Neural cell (in vitro differentiated cells): ENCODE data around the gene FCRLA. TPM values are rescaled to one million over a fixed set of nuclear protein-coding genes. Genes with fewer than 3 reads are reported as not detected.

Experiments
- H2AFZ ChIP-seq: fragments of 200-600, 300-800 bp; sonication (generic), shearing (Covaris generic); 2 replicates; pipeline ENCODE4 v1.6.0; 2014; ENCODE audit warnings: low read depth, mild to moderate bottlenecking, antibody characterized with exemption, low read length, moderate library complexity
- H3F3A ChIP-seq: fragments of 200-600 bp; shearing (Covaris generic); 2 replicates; pipeline ENCODE4 v1.6.1; 2016; ENCODE audit warnings: mild to moderate bottlenecking, moderate library complexity, mixed read lengths, antibody characterized with exemption, low read length; ENCODE audit not compliant: insufficient read depth, poor library complexity, severe bottlenecking
- H3K27ac ChIP-seq: fragments of 200-600, 300-800 bp; sonication (generic), shearing (Covaris generic); 2 replicates; pipeline ENCODE4 v1.5.1; 2014; ENCODE audit warnings: mild to moderate bottlenecking, low read length, moderate library complexity
- H3K27me3 ChIP-seq: fragments of 300-800, 200-600 bp; sonication (generic), shearing (Covaris generic); 2 replicates; pipeline ENCODE4 v1.6.0; 2014; ENCODE audit warnings: mild to moderate bottlenecking, low read depth, low read length, moderate library complexity; ENCODE audit not compliant: insufficient read depth
- H3K36me3 ChIP-seq: fragments of 300-800, 200-600 bp; sonication (generic), shearing (Covaris generic); 2 replicates; pipeline ENCODE4 v1.5.1; 2014; ENCODE audit warnings: mild to moderate bottlenecking, antibody characterized with exemption, low read length, moderate library complexity; ENCODE audit not compliant: insufficient read depth
- H3K4me2 ChIP-seq: fragments of 300-800, 200-600 bp; sonication (generic), shearing (Covaris generic); 2 replicates; pipeline ENCODE4 v1.6.0; 2014; ENCODE audit warnings: mild to moderate bottlenecking, low read length
- H3K4me3 ChIP-seq: fragments of 300-800, 200-600 bp; sonication (generic), shearing (Covaris generic); 2 replicates; pipeline ENCODE4 v1.5.1; 2014; ENCODE audit warnings: mild to moderate bottlenecking, low read length, moderate library complexity
- H3K79me2 ChIP-seq: fragments of 200-600 bp; shearing (Covaris generic); replicated peaks from 2 replicates; pipeline ENCODE4 v1.6.0; 2014; ENCODE audit warnings: mild to moderate bottlenecking, low read length, moderate library complexity; ENCODE audit not compliant: insufficient read depth
- H3K9ac ChIP-seq: fragments of 300-800, 200-600 bp; sonication (generic), shearing (Covaris generic); 2 replicates; pipeline ENCODE4 v1.6.1; 2016; ENCODE audit warnings: mild to moderate bottlenecking, low read length, mixed read lengths
- H3K9me2 ChIP-seq: fragments of 200-600 bp; shearing (Covaris generic); 2 replicates; pipeline ENCODE4 v1.6.1; 2016; ENCODE audit warnings: mild to moderate bottlenecking, low read length, mixed read lengths; ENCODE audit not compliant: insufficient read depth
- H3K9me3 ChIP-seq: fragments of 200-600, 300-800 bp; sonication (generic), shearing (Covaris generic); 2 replicates; pipeline ENCODE4 v1.6.1; 2016; ENCODE audit warnings: mild to moderate bottlenecking, mixed run types, low read length, moderate library complexity, mixed read lengths
- H4K20me1 ChIP-seq: fragments of 200-600 bp; shearing (Covaris generic); 2 replicates; pipeline ENCODE4 v1.6.1; 2016; ENCODE audit warnings: mild to moderate bottlenecking, mixed run types; ENCODE audit not compliant: insufficient read depth
- CTCF ChIP-seq: fragments of 450-650 bp; IDR thresholded peaks from 2 replicates; pipeline ENCODE4 v1.5.1; 2014; ENCODE audit warnings: antibody characterized with exemption, mild to moderate bottlenecking, moderate library complexity; ENCODE audit not compliant: poor library complexity, severe bottlenecking
- EP300 ChIP-seq: fragments of 450-650 bp; conservative IDR thresholded peaks from 2 replicates; pipeline ENCODE4 v1.6.1; 2014; ENCODE audit warnings: antibody characterized with exemption, mild to moderate bottlenecking, moderate library complexity; ENCODE audit not compliant: poor library complexity, severe bottlenecking
- EZH2 ChIP-seq: fragments of 200-600, 300-800 bp; shearing (Covaris generic), sonication (generic); IDR thresholded peaks from 2 replicates; pipeline ENCODE4 v1.6.1; 2014; ENCODE audit warnings: antibody characterized with exemption, low read length, borderline replicate concordance, mild to moderate bottlenecking; ENCODE audit not compliant: insufficient read depth, poor library complexity, severe bottlenecking
- MXI1 ChIP-seq: fragments of 450-650 bp; conservative IDR thresholded peaks from 2 replicates; pipeline ENCODE4 v1.6.1; 2014; ENCODE audit warnings: antibody characterized with exemption, mild to moderate bottlenecking; ENCODE audit not compliant: poor library complexity, severe bottlenecking
- POLR2AphosphoS5 ChIP-seq: IDR thresholded peaks from 2 replicates; pipeline ENCODE4 v1.6.1; 2012
- RAD21 ChIP-seq: fragments of 450-650 bp; conservative IDR thresholded peaks from 2 replicates; pipeline ENCODE4 v1.6.1; 2014; ENCODE audit warnings: antibody characterized with exemption, mild to moderate bottlenecking, moderate library complexity
- SMC3 ChIP-seq: fragments of 450-650 bp; conservative IDR thresholded peaks from 2 replicates; pipeline ENCODE4 v1.6.1; 2014; ENCODE audit warnings: antibody characterized with exemption, mild to moderate bottlenecking, moderate library complexity; ENCODE audit not compliant: poor library complexity
- TAF1 ChIP-seq: IDR thresholded peaks from 2 replicates; pipeline ENCODE4 v1.6.1; 2012; ENCODE audit warnings: low read depth
- polyA plus RNA-seq: library from polyadenylated mRNA; depleted of rRNA; stranded (reverse); fragments of >200 nt; gene quantifications from 2 replicates; pipeline ENCODE4 v1.2.3, GENCODE V29; 2014
- TF ChIP-seq, protein P1 (sequence below): IDR thresholded peaks from 2 replicates; pipeline ENCODE4 v1.6.1; 2012; ENCODE audit warnings: borderline replicate concordance

The FCRLA gene
- polyA plus RNA-seq, 1 donor from 2014 or later = not detected

DNA sequence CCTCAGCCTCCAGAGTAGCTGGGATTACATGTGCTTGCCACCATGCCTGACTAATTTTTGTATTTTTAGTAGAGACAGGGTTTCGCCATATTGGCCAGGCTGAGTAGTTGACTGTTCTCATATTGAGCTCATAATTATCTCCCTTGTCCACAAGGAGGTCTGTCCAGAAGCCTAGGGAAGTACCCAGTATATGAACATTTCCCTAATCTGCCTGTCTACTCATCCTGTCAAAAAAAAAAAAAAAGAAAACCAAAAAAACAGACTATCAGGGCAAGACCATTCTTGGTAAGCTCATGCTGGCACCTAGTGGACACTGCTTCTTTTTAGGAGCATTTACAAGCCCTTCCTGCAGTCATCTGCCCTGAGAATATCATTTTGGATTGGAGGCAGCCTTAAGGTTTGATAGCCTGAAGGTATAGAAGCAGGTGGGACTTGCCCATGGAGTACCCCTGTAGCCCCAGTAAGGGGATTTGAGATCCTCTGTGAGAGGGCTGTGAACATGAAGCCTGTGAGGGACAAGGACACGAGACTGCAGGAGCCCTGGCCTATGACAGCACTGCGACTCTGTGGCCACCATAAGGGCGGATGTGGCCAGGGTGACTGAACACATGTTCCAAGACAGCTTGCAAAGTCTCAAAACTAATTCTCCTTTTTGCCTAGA lies 31.7 kb downstream of the FCRLA start:
- no peak overlapping the region for H3K27ac ChIP-seq
- TF ChIP-seq SMC3 (no peak), MXI1 (no peak)
- H3F3A ChIP-seq = no peaks in the 10 kb centered on the region
- no peaks in the 10 kb centered on the region for H3K27me3 ChIP-seq
- H3K4me2 ChIP-seq = no peak overlapping the region
- H3K4me3 ChIP-seq = no peak overlapping the region
- H4K20me1 ChIP-seq = no peaks in the 10 kb centered on the region
- no peaks in the 10 kb centered on the region for H3K9me3 ChIP-seq
- H2AFZ ChIP-seq = no peak overlapping the region
- H3K9ac ChIP-seq = no peak overlapping the region
- H3K79me2 ChIP-seq = no peaks in the 10 kb centered on the region
- no peaks in the 10 kb centered on the region for H3K9me2 ChIP-seq
- H3K36me3 ChIP-seq = no peaks in the 10 kb centered on the region

- no peak overlapping the region for H3K27ac ChIP-seq
- H4K20me1 ChIP-seq = no peaks in the 10 kb centered on the region
- H3K36me3 ChIP-seq = no peaks in the 10 kb centered on the region
- no peaks in the 10 kb centered on the region for H3K27me3 ChIP-seq
- H3F3A ChIP-seq = no peaks in the 10 kb centered on the region
- no peak overlapping the region for H3K9ac ChIP-seq
- no peak overlapping the region for H3K4me2 ChIP-seq
- no peak overlapping the region for H3K4me3 ChIP-seq
- no peaks in the 10 kb centered on the region for H3K9me3 ChIP-seq
- no peaks in the 10 kb centered on the region for H3K79me2 ChIP-seq
- H3K9me2 ChIP-seq = no peaks in the 10 kb centered on the region
- no peak for TF ChIP-seq CTCF
- no peak for TF ChIP-seq RAD21
- TF ChIP-seq MXI1 = no peak
- no peak for TF ChIP-seq TAF1
- TF ChIP-seq EP300 = no peak
- TF ChIP-seq, protein P1, sequence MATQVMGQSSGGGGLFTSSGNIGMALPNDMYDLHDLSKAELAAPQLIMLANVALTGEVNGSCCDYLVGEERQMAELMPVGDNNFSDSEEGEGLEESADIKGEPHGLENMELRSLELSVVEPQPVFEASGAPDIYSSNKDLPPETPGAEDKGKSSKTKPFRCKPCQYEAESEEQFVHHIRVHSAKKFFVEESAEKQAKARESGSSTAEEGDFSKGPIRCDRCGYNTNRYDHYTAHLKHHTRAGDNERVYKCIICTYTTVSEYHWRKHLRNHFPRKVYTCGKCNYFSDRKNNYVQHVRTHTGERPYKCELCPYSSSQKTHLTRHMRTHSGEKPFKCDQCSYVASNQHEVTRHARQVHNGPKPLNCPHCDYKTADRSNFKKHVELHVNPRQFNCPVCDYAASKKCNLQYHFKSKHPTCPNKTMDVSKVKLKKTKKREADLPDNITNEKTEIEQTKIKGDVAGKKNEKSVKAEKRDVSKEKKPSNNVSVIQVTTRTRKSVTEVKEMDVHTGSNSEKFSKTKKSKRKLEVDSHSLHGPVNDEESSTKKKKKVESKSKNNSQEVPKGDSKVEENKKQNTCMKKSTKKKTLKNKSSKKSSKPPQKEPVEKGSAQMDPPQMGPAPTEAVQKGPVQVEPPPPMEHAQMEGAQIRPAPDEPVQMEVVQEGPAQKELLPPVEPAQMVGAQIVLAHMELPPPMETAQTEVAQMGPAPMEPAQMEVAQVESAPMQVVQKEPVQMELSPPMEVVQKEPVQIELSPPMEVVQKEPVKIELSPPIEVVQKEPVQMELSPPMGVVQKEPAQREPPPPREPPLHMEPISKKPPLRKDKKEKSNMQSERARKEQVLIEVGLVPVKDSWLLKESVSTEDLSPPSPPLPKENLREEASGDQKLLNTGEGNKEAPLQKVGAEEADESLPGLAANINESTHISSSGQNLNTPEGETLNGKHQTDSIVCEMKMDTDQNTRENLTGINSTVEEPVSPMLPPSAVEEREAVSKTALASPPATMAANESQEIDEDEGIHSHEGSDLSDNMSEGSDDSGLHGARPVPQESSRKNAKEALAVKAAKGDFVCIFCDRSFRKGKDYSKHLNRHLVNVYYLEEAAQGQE = no peak
- TF ChIP-seq POLR2AphosphoS5 = no peak
- TF ChIP-seq SMC3 = no peak
- TF ChIP-seq EZH2 = no peak
- H2AFZ ChIP-seq = no peak overlapping the region
Measured at GRCh38 chr1:161739865-161740566, 33.0 kb downstream of the FCRLA start.
